GM18951 (cell line): ENCODE measurements around the gene AFAP1L1.

Source experiments
- POLR2A ChIP-seq: IDR thresholded peaks from 4 replicates; pipeline ENCODE4 v1.6.1; 2011; ENCODE audit warnings: mild to moderate bottlenecking; ENCODE audit not compliant: insufficient read length, insufficient read depth; ENCODE audit errors: extremely low read depth
- in situ Hi-C: fragments of 300-500 bp; cut with MboI; formaldehyde crosslinking; loops from one replicate; pipeline ENCODE4 v1.12.0; 2022; ENCODE audit warnings: low sequenced_read_pairs, mixed read lengths, inconsistent platforms; ENCODE audit not compliant: unreplicated experiment

AFAP1L1 gene

GRCh38 chr5:149317281-149318048 is 45.8 kb downstream of the AFAP1L1 start:
- in situ Hi-C loops, result no loop called here
- no peak for TF ChIP-seq POLR2A

DNA sequence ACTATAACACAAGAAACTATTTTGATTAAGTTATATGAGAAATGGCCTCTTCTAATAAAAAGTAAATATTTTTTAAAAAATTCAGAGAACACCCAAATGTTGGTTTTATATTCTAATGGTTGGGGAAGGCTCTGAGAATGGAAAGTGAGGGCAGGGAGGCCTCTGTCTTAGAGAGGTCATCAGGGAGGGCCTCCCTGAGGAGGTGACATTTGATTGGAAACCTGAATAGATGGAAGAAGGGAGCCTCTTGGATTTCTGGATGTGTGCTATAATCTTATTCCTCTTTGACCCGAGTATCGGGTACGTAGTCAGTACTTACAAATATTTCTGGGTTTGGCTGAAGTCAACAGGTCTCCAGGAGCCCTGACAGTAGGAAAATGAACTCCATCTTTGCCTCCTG is 47.5 kb downstream of the AFAP1L1 start:
- in situ Hi-C loops, result no loop called here
- no peak for TF ChIP-seq POLR2A

DNA sequence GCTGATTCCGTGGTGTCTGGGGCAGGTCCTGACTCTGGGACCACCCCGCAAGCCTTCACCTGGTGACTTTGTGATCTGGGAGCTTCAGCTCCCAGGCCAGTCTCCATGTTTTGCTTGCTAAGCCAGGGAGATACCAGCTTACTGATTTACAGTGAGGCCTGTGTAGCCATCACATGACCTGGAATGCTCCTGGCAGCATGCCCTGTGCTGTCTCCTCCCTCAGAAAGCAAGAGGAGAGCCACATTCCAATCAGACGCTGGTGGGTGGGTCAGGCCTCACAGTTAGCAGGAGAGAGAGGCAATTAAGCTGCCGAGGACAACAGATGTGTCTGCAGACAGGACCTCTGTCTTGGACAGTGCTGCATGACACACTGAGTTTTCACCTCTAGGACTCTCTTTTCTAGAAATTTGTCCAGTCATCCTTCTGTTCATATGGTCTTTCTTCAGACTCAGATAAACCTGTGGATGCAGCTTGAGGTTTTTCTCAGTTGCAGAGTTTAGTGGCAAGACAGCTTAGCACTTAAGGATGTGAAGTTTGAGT is 49.2 kb downstream of the AFAP1L1 start:
- in situ Hi-C loops, result no loop called here
- no peak for TF ChIP-seq POLR2A

DNA sequence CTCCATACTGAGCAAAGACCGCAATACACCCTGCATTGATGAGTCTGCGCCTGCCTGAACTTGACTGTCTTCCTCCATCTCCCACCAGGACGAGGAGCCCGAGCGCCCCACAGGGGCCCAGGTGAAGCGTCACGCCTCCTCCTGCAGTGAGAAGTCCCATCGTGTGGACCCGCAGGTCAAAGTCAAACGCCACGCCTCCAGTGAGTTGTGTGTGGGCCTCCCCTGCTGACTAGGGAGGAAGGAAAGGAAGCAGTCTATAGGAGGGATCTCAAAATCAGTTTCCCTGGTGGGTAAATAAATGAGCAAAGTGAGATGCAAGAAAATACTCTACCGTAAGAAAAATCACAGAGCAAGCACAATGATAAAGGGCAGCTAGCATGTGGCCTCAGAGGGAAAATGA is 50.9 kb downstream of the AFAP1L1 start:
- no peak for TF ChIP-seq POLR2A
- in situ Hi-C loops, result no loop called here

- in situ Hi-C loops, result no loop called here
- no peak for TF ChIP-seq POLR2A
Measured at GRCh38 chr5:149323210-149323609, 51.6 kb downstream of the AFAP1L1 start.

DNA sequence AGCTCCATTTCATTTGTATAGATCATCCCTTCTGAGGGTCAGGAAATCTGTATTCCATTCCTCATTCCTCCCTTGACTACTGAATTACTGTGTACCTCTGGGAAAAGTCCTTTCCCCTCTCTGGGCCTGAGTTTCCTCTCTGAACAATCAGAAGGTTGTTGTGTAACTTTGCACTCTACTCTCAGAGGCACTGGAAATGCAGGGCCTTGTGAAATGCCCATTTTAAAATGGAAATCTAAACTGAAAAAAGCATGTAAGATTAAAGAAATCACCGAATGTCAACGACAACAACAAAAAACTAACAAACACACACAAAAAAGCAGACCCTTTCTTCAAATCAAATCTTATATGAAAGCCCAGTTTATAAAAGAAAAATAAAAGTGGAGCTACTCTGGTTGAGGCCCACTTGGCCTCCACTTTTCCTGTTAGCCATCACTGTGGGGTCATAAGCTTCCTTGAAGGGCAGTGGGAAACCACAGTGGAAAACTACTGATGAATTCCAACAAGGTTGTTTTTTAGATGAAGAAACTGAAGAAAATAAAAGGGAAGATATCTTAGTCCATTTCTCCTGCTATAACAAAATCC is 52.1 kb downstream of the AFAP1L1 start:
- no peak for TF ChIP-seq POLR2A
- in situ Hi-C loops, result no loop called here

DNA sequence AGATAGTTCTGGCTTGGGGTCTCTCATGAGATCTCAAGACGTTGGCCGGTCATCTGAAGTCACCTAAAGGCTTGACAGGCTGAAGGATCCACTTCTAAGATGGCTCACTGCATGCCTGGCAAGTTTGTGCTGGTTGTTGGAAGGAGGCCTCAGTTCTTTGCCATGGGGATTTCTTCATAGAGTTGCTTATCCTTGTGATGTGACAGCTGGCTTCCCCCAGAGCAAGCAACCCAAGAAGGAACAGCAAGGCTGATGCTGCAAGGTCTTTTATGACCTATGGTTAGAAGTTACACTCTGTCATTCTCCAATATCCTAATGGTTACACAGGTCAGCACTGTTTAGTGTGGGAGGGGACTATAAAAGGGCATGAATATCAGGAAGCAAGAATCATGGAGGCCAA is 53.0 kb downstream of the AFAP1L1 start:
- no peak for TF ChIP-seq POLR2A
- in situ Hi-C loops, result no loop called here

DNA sequence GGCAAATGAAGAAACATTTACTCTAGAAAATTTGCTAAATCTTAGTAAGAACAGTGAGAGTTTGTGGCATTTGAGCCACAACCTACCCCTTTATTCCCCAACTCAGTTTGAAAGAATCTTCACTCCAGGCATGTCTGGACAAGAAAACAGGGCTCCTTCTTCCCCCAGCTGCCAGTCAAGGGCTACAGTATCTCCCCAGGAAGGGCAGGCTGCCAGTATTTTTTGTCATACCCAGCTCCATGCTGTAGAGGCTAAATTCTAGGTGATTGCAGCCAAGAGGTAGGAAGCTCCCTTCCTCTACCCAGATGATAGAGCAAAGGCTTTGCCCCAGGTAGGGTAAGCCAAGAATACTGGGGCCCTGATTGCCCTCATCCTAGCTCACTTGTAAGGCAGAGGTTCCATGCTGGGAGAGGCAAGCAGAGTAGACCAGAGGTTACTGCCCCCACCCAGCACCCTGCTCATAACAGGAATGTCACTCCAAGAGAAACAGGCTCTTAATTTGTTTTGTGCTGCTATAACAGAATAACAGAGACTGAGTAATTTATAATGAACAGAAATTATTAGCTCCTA is 53.6 kb downstream of the AFAP1L1 start:
- TF ChIP-seq POLR2A, result no peak
- in situ Hi-C loops, result no loop called here

DNA sequence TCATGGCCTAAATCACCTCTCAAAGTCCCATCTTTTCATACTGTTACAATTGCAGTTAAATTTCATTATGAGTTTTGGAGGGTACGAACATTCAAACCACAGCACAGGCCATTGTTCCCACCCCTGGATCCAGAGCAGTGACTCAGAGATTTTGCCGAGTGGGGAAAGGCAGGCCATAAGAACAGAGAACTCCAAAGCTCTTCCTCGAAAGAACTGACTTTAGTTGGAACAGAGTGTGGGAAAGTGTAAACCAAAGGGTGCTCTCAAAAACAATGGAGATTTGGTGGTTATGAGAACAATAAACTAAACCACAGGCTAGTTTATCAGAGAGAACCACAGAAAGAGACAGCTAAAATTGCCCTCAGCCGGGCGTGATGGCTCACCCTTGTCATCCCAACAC is 54.2 kb downstream of the AFAP1L1 start:
- in situ Hi-C loops, result no loop called here
- no peak for TF ChIP-seq POLR2A

DNA sequence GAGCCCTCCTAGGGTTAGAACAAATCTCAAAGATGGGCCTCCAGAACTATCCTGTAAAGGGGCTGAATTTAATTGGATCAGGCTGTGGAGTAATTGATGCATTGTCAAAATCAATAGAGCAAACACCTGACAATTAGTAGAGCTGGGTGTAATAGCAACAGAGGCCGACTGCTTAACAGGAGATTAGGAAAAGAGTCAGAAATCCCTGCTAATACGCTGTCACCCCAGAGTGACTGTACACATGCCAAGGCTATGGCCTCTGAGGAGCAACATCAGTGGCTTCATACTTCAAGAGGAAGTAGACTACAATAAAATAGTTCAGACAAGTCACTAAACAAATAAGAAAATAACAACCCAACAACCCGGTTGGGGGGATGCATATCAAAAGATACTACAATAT is 55.0 kb downstream of the AFAP1L1 start:
- no peak for TF ChIP-seq POLR2A

GRCh38 chr5:149328177-149328576 is 56.5 kb downstream of the AFAP1L1 start:
- in situ Hi-C loops, result no loop called here
- TF ChIP-seq POLR2A, result no peak

More for the DNA sequence above, 55.0 kb downstream of the AFAP1L1 start:
- in situ Hi-C loops, result no loop called here

DNA sequence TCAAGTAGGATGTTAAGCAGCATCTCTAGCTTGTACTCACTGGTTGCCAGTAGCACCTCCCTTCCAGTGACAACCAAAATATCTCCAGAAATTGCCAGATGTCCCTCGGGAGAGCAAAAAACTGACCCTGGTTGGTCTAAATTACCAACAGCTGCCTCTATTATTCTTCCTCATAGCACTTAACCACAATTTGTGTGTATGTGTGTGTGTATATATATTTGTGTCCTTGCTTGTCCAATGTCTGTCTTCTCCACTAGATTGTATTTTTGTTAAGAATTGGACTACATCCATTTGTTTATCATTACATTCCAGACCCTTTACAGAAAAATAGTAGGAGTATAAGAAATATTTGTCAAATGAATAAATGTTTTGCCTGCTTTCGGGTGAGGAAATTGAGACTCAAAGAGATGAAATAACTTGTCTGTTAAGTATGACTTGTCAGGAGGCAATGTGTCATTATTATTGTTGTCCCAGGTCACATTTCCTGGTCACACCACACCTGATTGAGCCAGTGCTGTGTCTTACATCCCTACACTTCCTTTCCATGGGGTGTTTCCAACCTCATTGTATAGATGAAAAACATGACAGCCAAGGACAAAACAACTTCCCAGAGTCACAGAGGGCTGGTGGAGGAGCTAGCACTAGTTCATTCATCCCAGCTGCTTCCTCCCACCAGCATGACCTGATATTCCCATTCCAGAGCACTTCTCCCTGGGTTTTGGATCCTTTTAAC is 62.2 kb downstream of the AFAP1L1 start:
- in situ Hi-C loops, result no loop called here
- no peak for TF ChIP-seq POLR2A

GRCh38 chr5:149337736-149338135 is 66.1 kb downstream of the AFAP1L1 start:
- in situ Hi-C loops, result no loop called here
- no peak for TF ChIP-seq POLR2A
